GM10266 (cell line): ENCODE data around the gene MTHFD1L.

Experiments used
- DNase-seq: peaks from one replicate; pipeline ENCODE4 v3.0.0; 2012; ENCODE audit errors: extremely low spot score
- CTCF ChIP-seq: IDR thresholded peaks from 2 replicates; pipeline ENCODE4 v1.5.1; 2012; ENCODE audit warnings: mild to moderate bottlenecking, low read depth; ENCODE audit not compliant: control insufficient read depth, insufficient read depth; ENCODE audit errors: missing control alignments

Gene MTHFD1L

GRCh38 chr6:151023342-151023741, 157.8 kb downstream of the MTHFD1L start:
- TF ChIP-seq CTCF = no peak
- DNase-seq = no peak

- DNase-seq = no peak
- TF ChIP-seq CTCF = no peak
These were observed 159.1 kb downstream of the MTHFD1L start for GRCh38 chr6:151024597-151024996.

GRCh38 chr6:151025076-151025475, 159.6 kb downstream of the MTHFD1L start:
- DNase-seq = no peak

DNA sequence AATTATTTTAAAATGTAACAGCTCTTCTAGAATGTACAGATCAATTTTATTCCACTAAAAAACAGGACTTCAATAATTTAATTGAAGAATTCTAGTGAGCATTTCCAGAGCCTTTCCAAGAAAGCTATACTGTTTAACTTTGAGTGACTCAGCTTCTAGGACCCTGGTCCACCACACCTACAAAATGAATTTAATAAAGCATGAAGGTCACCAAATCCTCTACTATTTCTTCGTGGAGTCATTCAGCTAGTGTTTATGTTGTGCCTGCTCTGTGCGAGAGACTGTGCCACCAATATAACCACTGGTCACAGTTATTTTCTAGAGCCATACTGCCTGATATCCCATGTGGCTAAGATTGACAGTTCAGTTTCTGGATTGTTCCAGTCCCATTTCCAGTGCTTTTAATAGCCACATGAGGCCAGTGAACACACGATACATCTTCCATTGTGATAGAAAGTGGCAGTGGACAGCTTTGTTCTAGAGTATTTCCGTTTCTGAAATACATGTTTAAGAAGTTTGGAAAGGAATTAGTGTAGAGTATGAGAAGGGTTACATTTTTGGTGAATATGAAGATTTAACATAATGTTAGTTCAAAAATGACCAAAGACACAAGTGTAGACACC, 160.7 kb downstream of the MTHFD1L start:
- no peak for DNase-seq
- TF ChIP-seq CTCF = no peak

More at GRCh38 chr6:151025076-151025475, 159.6 kb downstream of the MTHFD1L start:
- TF ChIP-seq CTCF = no peak

DNA sequence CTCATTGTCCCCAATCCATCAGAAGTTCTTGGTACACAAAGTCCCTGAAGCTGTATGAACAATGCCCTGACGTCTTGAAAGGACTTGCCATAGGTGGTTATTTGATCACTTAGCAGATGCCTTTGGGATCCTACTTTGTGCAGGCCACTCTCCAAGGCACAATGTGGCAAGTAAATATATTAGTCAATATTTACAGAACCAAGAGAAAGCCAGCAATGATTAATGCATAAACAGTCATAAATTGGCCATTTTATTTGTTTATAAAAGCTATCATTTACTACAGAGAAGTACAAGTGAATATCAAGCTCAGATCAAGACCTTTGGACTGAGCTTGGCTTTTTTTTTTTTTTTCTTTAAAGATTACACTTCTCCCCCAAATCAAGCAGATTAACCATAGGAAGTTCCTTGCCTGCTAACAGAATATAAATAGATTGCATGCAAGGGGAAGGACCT, 161.8 kb downstream of the MTHFD1L start:
- no peak for TF ChIP-seq CTCF
- DNase-seq = no peak

- no peak for TF ChIP-seq CTCF
These were observed 162.7 kb downstream of the MTHFD1L start for GRCh38 chr6:151027936-151028838.

GRCh38 chr6:151029970-151030369, 164.5 kb downstream of the MTHFD1L start:
- no peak for DNase-seq
- TF ChIP-seq CTCF = no peak

More at GRCh38 chr6:151027936-151028838, 162.7 kb downstream of the MTHFD1L start:
- no peak for DNase-seq
